Amniotic epithelial cell (primary cell): ENCODE measurements around the gene C1QTNF3.

Source experiments
- DNase-seq: peaks from one replicate; pipeline ENCODE4 v3.0.0-alpha.2; 2010; ENCODE audit warnings: low read depth

Gene C1QTNF3

DNA sequence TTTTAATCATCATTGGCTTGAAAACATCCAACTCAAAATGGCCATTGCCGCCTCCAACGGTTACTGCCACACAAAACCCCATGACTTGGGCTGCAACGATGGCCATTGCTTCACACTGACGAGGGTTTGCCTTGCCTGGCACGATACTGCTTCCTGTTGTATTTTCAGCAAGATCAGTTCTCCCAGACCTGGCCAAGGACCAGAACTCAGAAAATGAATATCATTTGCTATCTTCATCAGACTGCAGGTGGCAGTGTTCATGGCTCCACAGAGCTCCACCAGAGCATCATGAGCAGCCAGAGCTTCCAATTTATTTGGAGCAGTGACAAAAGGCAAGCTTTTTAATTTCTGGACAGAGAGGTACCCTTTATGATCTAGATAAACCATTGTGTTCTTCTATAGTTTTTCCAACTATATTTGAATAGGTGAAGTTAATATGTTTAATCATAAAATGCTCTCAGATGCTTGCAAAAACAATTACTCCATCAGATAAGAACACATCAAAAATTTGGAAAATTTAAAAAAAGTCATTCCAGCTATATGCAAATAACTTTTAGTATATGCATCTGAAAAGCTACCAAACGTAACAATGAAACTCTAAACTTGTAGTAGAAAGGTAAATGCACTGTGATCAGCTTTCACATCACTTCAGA, 45.6 kb downstream of the C1QTNF3 start:
- peak; percentile 80 for DNase-seq

DNA sequence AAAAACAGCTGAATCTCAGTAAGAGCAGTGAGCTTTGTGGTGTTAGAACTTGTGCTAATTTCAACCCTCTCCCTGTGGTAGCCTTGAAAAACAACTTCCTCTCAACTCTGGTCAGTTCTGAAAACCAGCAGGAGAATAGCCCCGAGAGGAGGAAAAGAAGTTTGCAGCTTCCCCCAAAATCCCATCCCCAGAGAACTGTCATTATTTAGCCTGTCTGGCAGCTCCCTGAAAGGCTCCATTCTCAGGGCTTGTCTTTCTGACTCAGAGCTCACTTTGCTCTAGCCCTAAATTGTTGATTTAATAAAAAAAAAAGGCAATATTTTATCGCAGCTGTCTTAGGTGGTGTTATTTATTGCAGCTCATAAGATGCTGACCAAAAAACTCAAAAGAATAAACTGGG, 47.1 kb downstream of the C1QTNF3 start:
- no peak for DNase-seq

DNA sequence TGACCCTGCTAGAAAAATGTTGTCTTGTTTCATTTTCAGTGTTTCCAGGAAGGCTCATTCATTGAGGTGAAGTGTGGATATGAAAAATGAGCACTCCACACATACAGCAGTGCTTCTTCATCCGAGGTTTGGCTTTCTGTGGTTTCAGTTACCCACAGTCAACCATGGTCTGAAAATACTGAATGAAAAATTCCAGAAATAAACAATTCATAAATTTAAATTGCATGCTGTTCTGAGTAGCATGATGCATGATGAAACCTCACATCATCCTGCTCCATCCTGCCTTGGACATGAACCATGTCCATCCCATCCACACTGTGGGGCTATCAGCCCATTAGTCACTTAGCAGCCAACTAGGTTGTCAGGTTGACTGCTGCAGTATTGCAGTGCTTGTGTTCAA, 48.2 kb downstream of the C1QTNF3 start:
- DNase-seq: peak; percentile 85

DNA sequence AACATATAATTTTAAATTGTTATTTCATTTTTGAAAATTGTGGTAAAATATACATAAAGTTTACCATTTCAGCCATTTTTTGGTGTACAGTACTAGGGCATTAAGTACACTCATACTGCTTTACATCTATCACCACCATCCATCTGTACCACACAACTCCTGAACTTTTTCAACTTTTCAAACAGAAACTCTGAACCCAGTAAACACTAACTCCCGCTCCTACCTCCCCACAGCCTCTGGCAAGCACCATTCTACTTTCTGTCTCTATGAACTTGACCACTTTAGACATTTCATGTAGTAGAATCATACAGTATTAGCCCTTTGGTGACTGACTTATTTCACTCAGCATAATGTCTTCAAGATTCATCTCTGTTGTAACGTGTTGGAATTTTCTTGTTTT, 50.1 kb downstream of the C1QTNF3 start:
- DNase-seq: no peak

DNA sequence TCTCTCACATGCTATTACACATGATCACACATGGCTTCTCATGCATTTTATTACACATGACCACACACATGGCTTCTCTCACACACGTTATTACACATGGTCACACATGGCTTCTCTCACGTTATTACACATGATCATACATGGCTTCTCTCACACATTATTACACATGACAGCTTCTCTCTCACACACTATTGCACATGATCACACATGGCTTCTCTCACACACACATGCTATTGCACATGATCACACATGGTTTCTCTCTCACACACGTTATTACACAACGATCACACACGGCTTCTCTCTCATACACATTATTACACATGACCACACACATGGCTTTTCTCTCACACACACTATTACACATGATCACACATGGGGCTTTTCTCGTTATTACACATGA, 57.6 kb downstream of the C1QTNF3 start:
- no peak for DNase-seq

DNA sequence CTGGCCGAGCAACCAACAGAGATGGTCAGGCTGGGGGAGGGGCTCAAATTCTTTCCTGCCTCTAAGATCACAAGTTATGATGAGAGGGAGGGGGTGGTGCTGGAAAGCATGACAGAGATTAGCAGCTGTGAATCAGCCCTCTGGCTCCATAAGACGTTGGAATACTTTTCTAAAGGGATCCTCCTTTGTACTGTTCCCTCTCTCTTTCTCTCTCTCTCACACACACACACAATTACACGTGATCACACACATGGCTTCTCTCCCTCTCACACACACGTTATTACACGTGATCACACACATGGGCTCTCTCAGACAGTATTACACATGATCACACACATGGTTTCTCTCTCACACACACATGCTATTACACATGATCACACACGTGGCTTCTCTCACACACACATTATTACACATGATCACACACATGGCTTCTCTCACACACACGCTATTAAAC, 58.3 kb downstream of the C1QTNF3 start, which contains the start of gene SLC45A2:
TSS of gene SLC45A2 (minus strand) at position 23 of the 454 bp plus-strand sequence. CDS start 110 bp downstream, outside the sequence.
- DNase-seq: peak; percentile 82

DNA sequence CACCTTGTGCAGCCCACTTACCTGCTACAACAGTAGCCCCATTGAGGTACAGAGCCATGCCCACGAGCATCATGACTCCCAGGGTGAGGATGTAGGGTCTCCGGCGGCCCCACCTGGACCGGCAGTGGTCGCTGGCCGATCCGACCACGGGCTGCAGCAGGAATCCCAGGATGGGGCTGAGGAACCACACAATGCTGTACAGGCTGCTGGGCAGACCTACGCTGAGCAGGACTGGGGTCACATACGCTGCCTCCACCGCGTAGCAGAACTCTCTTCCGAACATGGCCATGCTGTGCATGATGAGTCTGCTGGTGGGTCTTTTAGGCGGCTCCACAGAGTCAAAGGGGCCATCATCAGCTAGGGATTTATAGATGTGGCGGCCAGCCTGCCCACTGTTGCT, 58.8 kb downstream of the C1QTNF3 start:
- no peak for DNase-seq

DNA sequence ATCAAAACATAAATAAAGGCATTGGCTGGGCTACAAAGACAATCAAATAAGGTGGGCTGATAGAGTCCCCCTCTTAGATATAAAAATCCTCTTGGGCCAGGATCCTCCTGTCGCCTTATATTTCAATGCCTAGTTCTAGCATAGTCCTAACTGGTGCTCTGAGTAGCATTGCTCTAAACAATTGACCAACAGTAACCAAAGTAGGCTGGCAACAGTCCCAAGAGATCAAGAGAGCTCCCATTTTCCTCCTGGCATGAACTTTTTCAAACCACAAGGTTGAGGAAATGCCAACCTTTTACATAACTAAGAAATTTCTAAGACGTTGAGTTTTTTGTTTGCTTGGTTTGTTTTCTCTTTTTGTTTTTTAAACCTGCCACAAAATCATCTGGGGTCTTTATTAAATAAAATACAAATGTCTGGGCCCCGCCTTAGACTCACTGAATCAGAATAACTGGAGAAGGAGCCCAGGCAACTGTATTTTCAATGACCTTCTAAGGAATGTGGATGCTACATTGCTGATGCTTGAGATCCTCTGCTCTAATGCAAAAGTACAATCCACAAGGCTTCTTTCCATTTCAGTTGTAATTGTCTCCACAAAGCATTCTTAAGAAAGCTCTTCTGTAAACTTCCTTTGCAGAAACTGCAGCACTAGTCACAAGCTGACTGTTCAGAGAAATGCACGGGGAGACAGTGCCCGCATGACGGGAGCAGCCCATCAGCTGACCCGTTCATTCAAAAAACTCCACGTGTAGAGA, 61.4 kb downstream of the C1QTNF3 start:
- DNase-seq: peak; percentile 70

DNA sequence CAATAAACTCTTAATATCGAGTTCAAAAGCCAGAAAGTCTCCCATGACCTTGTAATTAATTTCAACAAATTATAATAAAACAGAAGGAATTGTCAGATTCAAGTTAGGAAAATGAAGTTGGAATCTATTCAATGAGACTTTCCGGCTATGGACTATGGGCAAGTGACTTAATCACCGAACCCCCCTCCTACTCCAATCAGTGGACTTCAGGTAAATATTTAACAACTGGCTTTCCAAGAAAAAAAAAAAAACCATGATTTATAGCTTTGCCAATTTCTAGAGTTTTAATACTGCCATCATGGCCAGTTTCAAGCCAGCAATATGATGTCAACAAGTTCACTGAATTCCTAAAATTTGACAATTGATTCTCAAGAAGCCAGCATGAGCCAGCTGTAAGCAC, 63.0 kb downstream of the C1QTNF3 start:
- no peak for DNase-seq

DNA sequence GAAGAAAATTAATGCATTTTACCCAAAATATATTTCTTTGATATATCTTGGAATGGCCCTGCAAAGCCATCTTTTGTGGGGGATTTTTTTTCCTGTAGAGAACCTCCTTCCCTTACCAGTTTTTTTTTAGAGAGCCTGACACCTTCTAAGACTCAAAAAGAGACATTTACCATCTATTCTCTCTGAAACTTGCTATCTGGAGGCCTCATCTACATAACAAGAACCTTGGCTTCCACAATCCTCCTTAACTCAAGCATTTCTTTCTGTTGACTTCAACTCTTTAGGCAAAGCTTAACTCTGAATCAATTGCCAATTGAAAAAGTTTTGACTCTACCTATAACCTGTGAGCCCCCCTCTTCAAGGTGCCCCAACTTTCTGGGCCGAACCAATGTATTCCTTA, 64.7 kb downstream of the C1QTNF3 start:
- DNase-seq: no peak

DNA sequence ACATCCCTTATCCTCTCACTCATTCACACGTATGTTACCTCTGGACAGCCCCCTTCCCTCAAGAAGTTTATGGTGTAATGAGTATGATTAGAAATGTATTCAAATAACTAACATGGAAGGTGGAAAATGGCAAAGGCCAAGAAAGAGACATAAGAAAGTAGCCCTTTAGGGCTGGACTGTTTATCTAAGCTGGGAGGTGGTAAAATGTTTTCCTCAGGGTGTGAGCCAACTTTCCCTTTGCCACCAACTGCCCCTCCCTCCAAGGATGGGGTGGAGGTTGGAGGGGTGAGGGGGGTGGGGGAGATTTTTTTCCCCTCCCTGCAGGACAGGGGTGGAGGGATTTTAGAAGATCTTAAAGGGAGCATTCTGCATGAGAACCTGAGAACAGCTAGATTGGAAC, 66.7 kb downstream of the C1QTNF3 start:
- no peak for DNase-seq

DNA sequence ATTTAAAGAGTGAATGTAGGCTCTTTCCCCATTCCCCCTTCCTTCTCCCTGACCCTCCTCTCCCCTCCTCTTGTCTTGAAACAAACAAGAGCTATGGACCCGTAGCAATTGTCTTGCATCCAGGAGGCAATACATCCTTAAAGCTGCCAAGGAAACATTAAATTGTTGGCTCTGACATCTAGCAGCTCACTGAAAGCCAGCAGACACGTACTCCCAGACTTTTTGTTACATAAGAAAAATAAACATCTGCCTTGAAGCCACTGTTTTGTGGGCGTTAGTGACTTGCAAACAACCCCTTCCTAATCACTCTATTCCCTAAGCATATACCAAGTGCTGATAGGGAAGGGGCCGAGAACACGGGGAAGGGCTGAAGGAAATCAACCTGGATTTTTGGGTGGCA, 67.2 kb downstream of the C1QTNF3 start:
- no peak for DNase-seq

DNA sequence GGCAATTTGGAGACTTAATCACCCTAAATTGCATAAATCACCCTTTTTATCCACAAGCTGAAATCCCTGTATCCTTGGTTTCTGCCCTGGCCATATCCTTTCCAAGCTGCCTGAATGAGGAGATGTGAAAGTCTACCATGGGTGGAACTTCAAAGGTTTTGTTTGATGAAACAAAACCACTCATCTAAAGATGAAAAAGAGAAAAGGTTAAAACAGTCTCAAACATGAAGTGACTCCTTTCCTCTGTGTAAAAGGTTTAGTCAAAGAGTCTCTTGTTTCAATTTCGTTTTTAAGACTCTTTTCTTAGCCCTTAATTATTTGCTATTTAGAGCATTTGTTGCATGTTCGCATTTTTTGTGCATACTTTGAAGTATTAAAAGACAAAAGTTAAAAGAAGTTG, 69.7 kb downstream of the C1QTNF3 start:
- no peak for DNase-seq

DNA sequence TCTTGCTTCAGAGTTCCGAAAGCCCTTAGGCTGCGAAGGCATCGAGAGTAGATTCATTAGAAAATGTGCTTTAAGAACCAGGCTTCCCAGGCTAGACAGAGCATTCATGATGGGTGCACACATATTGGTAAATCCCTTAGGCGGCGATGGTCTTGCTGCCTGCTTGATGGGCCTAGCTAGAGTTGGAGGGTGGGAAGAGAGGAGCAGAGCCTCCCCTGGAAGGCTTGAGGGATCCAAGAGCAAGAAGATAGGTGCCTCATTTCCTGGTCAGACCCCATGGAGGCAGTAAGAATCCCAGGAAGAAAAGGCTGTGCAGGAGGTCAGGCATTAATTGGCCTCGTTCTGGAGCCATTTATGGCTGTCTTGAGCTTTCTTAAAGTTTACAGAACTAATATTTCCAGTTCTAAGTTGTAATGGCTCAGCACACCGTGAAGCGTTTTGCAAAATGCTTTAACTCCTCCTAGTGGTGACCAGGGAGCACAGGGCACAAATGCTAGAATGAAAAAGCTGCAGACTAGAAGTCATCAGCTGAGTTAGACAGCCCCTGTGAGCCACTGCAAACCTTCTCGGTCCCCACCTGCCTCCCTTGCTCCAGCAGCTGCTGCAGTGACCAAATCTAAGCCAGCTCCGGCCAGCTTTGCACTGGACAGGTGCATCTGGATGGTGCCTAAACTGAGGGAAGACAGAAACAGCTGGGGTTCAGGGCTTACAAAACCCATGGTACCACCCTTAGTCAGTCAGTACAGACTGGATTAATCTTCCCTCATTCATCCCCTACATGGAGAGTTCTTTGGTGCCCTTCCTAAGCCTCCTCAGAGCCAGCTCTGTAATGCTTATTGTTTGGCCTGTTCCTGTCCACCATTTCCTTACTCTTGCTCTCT, 73.2 kb downstream of the C1QTNF3 start:
- peak; percentile 65 for DNase-seq

DNA sequence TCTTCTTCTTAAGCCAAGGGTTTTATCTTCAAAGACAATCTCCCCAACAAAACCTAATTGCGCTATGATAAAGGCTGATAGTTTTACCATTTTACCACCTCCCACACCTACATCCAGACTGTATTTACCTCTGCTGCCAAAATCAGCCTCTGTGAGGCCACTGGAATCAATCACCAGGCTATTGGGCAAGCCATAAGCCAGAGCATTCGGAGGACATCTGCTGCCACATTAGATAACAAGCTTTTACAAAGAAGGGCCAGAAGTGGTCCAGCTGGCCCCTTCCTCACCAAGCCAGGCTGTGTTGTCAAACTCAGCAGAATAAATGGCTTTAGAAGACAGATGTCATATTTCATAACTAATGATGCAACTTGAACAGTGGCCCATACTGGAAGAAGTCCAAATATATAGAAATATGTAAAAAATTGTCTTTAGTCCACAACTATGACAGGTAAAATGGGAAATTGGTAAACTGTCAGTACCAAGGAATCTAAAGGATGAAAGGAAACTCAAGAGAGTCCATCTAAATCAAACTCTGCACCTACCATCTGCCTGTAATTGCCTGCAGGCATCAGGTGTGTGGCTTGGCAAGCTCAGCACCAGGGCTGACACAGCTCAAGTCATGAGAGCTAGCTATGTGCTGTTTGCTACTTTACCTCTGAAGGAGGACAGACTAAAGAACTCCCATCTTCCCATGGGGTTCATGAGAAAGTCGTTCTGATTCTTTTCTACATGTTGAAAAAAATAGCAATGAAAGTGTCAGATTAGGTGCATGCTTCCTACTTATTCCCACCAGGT, 74.6 kb downstream of the C1QTNF3 start:
- no peak for DNase-seq
